CD4-positive, alpha-beta T cell treated with Interleukin-15 for 4 hours (primary cell): ENCODE results near the gene GRIK4.
"Not testable (repeated sequence)": the region's sequence is repeated elsewhere in the genome, so short reads cannot be mapped to it uniquely, and the experiment has no call there.

Experiments
- DNase-seq: peaks from one replicate; pipeline ENCODE4 v3.0.0-alpha.2; 2020; ENCODE audit warnings: low spot score

Gene GRIK4

GRCh38 chr11:120781486-120782120 is 270.1 kb downstream of the GRIK4 start:
- DNase-seq = no peak

DNA sequence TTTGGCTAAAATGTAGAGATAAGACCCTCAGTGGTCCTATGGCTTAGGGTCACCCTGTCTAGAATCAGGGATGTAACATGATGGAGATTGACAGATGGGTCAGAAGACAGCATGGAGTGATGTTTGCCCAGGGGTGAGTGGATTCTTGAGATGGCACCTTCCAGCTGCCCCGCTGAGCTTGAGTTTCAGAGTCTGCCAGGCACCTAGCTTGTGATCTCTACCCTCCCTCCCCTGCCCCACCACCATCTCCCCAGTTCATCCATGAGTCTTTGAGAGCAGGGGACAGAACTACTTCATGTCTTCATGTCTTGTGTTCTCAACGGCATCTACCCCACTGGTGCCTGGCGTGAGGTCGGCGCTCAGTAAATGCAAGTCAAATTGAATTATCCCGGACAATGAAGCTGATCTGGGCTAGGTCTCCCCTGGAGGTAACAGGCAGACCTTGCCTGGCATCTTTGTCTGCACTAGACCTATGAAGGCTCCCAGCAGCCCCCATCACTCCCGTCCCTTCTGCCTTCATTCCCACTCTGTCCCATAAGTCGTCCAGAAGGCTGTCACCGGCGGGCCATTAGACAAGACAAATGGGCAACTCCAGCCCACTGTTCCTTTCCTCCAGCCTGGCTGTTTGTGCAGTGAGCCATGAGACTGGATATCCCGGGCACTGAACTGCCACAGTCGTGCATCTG is 273.2 kb downstream of the GRIK4 start:
- no peak for DNase-seq

DNA sequence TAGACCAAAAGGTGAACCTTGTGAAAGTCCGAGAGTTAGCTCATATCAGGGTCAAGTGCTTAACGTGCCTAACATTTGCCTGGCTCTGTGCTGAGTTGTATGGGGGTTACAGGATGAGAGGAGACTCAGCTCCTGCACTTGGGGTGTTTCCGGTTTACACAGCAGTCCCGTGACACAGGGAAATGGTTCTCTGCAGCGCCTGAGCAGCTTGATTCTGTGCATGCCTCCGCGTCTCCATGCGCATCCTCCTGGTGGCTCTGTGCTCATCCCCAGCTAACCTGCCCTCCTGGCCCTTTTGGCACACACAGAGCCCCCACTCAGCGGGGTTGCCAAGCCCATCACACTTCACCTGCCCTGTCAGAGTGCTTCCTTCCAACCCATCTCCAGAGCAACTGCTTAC is 274.0 kb downstream of the GRIK4 start:
- DNase-seq = no peak

DNA sequence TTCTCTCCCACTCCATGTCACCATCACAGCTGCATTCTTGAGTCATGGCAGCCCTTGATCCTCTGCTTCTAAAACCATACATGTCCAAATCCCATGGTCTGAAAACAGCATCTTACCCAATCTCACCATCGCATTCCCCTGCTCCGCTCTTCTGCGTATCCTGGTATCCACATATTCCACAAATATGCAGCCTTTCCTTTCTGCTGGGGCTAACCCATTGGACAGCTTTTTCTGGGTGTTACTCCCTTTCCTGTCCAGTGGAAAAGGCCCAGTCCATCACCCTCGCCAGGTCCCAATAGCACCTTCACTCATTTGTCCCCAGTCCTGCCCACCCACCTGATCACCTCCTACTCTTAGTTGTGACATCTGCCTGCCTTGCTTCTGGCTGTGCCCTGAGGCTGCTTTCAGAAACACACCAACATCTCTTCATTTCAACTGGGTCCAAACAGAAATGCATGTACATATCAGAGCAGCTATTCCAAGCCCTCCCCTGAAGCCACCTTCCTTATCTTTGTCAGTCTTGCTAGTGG is 274.7 kb downstream of the GRIK4 start:
- DNase-seq = no peak

DNA sequence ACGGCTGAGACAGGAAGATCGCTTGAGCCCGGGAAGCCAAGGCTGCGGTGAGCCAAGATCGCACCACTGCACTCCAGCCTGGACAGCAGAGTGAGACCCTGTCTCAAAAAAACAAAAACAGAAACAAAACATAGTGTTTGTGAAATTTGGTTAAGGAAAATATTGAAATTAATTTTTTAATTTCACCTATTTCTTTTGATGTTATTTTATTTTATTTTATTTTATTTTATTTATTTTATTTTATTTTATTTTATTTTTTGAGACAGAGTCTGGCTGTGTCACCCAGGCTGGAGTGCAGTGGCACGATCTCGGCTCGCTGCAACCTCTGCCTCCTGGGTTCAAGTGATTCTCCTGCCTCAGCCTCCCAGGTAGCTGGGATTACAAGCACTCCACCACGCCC is 275.7 kb downstream of the GRIK4 start:
- DNase-seq = not testable (repeated sequence)

DNA sequence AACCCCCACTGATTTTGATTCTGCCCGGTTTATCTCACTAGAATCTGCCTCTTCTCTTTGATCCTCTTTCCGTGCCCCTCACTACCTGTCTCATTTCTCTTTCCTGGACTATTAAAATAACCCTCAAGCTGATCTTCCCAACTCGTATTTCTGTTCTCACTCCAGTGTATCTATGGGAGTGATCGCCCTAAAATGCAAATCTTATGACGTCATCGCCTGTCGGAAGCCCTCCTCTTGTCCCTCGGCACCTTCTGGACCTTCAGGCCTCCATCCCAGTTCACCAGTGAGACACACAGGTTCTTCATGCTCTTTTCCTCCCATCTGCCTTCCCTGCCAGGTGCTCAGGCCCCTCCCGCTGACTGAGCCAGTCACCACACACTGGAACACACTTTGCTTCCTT is 277.8 kb downstream of the GRIK4 start:
- DNase-seq = no peak

DNA sequence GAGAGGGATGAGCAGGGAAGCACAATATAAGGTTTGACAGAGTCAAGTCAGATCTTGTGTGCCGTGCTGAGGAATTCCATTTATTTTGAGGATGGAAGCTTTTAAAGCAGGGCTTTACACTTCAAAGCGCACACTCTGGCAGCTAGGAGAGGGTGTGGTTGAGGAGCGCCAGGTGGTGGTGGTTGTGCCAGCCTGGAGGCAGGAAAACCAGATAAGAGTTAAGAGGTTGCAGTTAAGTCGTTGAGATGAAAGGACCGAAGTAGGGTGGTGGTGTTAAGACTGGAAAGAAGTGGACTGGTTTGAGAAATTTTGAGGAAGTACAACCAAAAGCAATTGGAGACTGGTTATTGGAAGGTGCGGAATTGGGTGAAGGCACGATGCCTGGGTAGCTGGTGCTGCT is 280.8 kb downstream of the GRIK4 start:
- DNase-seq = no peak

- DNase-seq = no peak
Measured at GRCh38 chr11:120793150-120793549, 281.6 kb downstream of the GRIK4 start.

GRCh38 chr11:120793806-120794479 is 282.4 kb downstream of the GRIK4 start:
- DNase-seq = no peak

DNA sequence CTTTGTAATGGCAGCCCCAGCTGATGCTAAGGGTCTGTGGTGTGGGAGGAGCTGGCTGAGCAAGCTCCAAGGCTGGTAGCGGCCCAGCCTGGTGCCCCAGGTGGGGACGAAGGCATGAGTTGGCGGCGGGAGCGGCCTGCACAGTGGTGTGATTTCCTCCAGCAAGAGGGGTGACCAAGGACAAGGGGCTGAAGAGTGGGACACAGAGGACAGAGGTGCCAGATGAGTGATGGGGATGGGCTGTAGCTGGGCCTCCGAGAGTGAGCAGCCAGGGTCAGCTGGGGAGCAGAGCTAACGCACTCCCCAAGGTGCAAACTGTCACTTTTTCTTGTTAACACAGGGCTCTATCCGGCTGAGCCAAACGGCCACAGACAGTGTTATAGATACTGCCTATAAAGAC is 283.2 kb downstream of the GRIK4 start:
- DNase-seq = no peak

DNA sequence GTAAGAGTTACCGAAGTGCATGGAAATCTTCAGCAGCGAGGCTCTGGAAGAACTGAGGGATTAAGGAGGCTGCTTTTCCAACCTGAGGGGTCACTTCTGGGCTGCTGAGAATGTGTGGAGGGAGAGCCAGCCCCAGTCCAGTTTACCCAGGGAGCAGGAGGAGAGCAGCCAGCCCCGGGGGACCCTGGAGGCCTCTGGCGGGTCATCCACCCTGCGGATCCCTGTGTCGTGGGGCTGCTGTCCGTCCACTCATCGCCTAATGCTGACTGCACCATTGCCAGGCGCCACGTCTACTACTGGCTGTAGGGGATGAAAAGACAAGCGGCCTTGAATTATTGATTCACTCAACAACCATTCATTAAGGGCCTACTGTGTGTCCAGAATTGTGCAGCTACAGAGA is 283.6 kb downstream of the GRIK4 start:
- no peak for DNase-seq

DNA sequence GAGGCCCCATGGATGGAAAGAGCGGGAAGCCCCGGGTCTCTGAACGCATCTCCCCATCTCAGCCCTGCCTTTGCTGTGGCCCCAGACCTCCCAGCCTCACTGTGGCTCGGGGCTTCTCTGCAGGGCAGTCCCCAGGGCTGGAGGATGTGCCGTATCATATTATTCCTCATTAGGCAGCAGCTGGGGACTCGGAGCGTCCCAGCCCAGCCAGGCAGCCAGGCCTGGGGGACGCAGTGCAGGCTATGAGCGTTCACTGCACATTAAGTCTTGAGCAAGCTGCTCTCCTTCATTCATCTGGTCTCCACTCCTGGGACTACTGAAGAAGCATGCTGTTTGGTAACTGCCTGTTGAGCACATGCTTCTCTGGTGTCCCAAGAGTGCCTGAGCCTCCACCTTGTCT is 285.6 kb downstream of the GRIK4 start:
- DNase-seq = no peak

DNA sequence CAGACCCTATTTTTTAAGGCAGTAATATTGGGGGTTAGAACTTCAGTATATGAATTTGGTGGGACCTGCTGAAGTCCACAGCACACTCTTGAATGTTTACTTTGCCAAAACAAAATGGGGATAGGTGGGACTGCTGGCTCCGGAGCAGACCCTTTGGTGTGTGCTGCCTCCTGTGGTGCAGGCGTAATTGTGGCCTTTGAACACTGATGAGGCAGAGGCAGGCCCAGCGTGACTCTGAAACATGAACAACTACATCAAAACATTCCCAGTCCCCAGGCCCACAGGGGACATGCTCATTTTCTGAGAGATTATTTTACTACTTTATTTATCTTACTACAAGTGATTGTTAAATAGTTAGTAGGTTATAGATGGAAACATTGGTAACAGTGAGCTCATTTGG is 287.3 kb downstream of the GRIK4 start:
- DNase-seq = no peak

- DNase-seq = no peak
Measured at GRCh38 chr11:120800206-120800605, 288.7 kb downstream of the GRIK4 start.

- peak; percentile 31 for DNase-seq
Measured at GRCh38 chr11:120801801-120802689, 290.5 kb downstream of the GRIK4 start.

DNA sequence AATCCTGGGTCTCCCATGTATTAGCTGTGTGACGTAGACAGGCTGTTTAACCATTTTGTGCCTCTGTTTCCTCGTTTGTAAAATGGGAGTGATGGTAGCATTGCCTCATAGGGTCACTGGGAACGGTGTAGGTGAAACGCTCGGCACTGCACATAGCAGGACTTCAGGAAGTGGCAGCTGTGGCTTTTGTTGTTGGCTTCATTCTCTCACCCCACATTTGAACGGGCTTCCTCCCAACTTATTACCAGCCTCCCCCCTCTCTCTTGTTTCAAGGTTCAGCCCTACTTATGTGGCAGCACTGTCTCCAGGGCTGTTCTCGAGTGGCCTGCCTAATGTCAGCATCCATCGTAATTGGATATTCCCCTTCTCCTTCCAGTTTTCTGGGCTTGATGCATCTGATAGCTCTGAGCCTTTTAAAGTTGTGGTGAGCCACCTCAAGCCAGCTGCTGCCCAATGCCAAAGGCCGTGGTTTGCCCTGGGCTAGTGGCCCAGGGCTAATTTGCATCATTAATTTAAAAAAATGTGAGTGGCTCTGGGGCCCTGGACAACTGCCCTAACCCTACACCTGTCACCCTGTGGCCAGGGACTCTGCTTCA is 294.5 kb downstream of the GRIK4 start:
- DNase-seq = no peak

GRCh38 chr11:120807414-120808150 is 296.0 kb downstream of the GRIK4 start:
- no peak for DNase-seq

GRCh38 chr11:120808616-120809050 is 297.1 kb downstream of the GRIK4 start:
- DNase-seq = no peak

DNA sequence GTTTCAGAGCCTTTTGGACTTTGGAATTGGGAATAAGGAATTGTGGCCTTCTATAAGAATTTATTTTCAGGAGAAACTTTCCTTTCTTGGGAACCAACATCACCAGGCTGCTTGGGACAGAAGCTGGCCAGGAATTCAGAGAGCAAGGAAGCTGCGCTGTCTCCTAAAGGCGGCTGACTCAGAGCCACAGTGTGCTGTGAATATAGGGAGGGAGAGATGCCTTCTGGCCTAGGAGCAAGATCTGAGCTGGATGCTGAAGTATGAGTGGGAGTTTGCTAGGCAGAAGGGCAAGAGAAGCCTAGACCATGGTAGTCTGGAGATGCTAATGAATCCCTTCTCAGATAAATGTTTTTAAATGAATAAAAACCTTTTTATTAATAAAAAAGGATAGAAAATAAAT is 298.7 kb downstream of the GRIK4 start:
- DNase-seq = no peak

- no peak for DNase-seq
Measured at GRCh38 chr11:120811199-120811598, 299.7 kb downstream of the GRIK4 start.

- no peak for DNase-seq
Measured at GRCh38 chr11:120811731-120812130, 300.2 kb downstream of the GRIK4 start.
